ENCODE results near the gene ANKRD24. TPM values are rescaled to one million over a fixed set of nuclear protein-coding genes. Genes with fewer than 3 reads are reported as not detected.

Gene ANKRD24
- total and polyA plus RNA-seq, 2 of the 13 experiments (the other 11 are each of a cell fraction or from before 2014, with no cell fraction given) = 0.13 to 0.24 TPM

DNA sequence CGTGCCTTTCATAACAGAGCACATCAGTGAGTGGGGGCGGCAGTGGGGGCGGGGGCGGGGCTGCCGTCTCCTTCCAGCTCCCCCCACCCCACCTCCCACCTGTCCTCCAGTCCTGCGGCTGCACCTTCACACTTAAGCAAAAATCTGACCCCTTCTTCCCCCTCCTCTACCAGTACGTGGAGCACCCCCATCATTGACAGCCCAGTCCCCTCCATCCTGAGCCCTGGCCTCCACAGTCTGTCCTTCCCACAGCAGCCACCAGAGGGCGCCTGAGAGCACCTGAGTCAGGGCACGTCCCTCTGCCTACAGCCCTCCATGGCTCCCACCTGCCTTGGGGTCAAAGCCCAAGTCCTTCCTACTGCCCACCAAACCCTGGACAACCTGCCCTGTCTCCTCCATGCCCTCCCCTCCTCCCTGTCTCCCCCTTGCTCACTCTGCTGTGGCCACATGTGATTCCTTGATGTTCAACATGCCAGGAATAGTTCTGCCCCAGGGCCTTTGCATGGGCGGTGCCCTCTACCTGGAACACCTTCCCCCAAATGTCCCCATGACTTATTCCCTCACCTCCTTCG, 50.9 kb downstream of the ANKRD24 start (continued):
- TF ChIP-seq ZNF142 (CRISPR knock-in tag; IDR thresholded peaks at IDR 0.05) (no peak), ZNF674 (CRISPR knock-in tag; IDR thresholded peaks at IDR 0.05; ENCODE audit: low read depth) (no peak), HNRNPLL (IDR thresholded peaks at IDR 0.05; ENCODE audit: low read depth, low read length, poor library complexity, severe bottlenecking) (no peak), SUZ12 (IDR thresholded peaks at IDR 0.05; ENCODE audit: low read depth, low read length) (no peak), PTBP1 (IDR thresholded peaks at IDR 0.05; ENCODE audit: low read depth, low read length, poor library complexity, severe bottlenecking) (no peak), PHF5A (CRISPR knock-in tag; IDR thresholded peaks at IDR 0.05; ENCODE audit: low read depth, unreplicated experiment) (no peak), MEIS1 (CRISPR knock-in tag; IDR thresholded peaks at IDR 0.05; ENCODE audit: borderline replicate concordance) (no peak), ZNF367 (CRISPR knock-in tag; IDR thresholded peaks at IDR 0.05; ENCODE audit: borderline replicate concordance) (no peak), NKX3-1 (CRISPR knock-in tag; IDR thresholded peaks at IDR 0.05) (no peak), MATR3 (CRISPR knock-in tag; IDR thresholded peaks at IDR 0.05) (no peak), GATAD1 (CRISPR knock-in tag; IDR thresholded peaks at IDR 0.05) (peak; percentile 38; the same call in 1 of the 2 replicates), GTF3A (CRISPR knock-in tag; conservative IDR thresholded peaks at IDR 0.05) (no peak), TRIM22 (IDR thresholded peaks at IDR 0.05) (no peak), KDM6A (CRISPR knock-in tag; IDR thresholded peaks at IDR 0.05; ENCODE audit: low read depth) (no peak), HMG20A (CRISPR knock-in tag; IDR thresholded peaks at IDR 0.05; ENCODE audit: borderline replicate concordance) (no peak)
- TF ChIP-seq, protein P1, sequence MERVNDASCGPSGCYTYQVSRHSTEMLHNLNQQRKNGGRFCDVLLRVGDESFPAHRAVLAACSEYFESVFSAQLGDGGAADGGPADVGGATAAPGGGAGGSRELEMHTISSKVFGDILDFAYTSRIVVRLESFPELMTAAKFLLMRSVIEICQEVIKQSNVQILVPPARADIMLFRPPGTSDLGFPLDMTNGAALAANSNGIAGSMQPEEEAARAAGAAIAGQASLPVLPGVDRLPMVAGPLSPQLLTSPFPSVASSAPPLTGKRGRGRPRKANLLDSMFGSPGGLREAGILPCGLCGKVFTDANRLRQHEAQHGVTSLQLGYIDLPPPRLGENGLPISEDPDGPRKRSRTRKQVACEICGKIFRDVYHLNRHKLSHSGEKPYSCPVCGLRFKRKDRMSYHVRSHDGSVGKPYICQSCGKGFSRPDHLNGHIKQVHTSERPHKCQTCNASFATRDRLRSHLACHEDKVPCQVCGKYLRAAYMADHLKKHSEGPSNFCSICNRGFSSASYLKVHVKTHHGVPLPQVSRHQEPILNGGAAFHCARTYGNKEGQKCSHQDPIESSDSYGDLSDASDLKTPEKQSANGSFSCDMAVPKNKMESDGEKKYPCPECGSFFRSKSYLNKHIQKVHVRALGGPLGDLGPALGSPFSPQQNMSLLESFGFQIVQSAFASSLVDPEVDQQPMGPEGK (CRISPR knock-in tag; IDR thresholded peaks at IDR 0.05) = 0 out of 2 replicates have a peak, but pooled peaks have one; percentile 12
